ENCODE data around the gene SUN1. TPM values are rescaled to one million over a fixed set of nuclear protein-coding genes. Genes with fewer than 3 reads are reported as not detected.

The SUN1 gene
- total RNA-seq, 2 experiments from 2014 or later: 83.4 to 105 TPM

DNA sequence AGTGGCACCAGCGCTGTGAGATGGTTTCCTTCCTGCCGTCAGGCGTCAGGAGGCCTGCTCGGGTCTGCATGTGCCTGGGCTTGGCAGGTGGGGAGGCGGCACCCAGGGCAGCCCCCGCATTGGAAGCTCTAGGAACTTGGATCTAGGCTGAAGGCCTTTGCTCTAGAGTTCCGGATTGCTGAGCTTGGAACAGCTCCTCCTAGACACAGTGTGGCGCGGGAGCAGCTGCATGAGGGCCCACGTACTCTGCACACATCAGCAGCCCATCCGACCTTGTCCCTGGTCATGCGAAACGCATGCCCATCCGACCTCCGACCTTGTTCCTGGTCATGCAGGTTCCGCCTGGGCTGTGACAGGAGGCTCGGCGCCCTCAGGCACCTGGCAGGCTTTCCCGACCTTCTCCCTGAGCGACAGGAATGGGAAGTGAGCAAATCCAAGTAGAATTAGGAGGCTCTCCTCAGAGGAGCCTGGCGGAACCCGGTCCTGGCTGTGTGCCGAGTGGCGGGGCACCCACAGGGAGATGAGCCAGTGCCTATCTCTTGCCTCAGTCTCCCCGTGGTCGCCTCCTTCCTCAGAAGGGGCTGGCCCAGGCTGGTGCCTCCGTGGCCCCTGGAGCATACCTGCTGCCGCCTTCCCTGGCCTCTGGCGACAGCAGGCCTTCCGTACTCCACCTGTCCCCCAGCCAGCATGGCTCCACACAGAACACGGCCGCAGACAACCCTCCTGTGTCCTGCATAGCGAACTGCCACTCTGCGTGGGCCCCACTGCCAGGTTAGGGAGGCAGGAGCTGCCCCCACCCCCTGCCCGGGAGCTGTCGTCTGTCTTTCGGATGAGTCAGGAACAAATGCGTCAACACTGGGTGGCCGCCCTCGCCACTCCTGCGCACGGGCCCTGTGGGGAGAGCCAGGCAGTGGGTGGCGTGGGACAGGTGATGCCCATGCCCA is 56.1 kb downstream of the SUN1 start:
- H3K79me2 ChIP-seq (ENCODE audit: insufficient read depth, low read depth, low read length): peaks cover 22% of the 10 kb centered on the region; the same call in 1 of the 2 replicates
- POLR2A ChIA-PET: no interaction called here
- H3K27ac ChIP-seq (ENCODE audit: low read depth, low read length, poor library complexity, severe bottlenecking): no peak overlapping the region
- no peak overlapping the region for H3K4me2 ChIP-seq (ENCODE audit: low read length)
- no peaks in the 10 kb centered on the region for H4K20me1 ChIP-seq (ENCODE audit: insufficient read depth, low read length)
- H3K9me3 ChIP-seq (ENCODE audit: low read length): no peaks in the 10 kb centered on the region
- CTCF ChIA-PET (ENCODE audit: unreplicated experiment): no interaction called here
- TF ChIP-seq EZH2phosphoT487 (IDR thresholded peaks at IDR 0.05; ENCODE audit: borderline replicate concordance, low read depth, low read length): no peak
- TF ChIP-seq, protein P1, sequence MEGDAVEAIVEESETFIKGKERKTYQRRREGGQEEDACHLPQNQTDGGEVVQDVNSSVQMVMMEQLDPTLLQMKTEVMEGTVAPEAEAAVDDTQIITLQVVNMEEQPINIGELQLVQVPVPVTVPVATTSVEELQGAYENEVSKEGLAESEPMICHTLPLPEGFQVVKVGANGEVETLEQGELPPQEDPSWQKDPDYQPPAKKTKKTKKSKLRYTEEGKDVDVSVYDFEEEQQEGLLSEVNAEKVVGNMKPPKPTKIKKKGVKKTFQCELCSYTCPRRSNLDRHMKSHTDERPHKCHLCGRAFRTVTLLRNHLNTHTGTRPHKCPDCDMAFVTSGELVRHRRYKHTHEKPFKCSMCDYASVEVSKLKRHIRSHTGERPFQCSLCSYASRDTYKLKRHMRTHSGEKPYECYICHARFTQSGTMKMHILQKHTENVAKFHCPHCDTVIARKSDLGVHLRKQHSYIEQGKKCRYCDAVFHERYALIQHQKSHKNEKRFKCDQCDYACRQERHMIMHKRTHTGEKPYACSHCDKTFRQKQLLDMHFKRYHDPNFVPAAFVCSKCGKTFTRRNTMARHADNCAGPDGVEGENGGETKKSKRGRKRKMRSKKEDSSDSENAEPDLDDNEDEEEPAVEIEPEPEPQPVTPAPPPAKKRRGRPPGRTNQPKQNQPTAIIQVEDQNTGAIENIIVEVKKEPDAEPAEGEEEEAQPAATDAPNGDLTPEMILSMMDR (conservative IDR thresholded peaks at IDR 0.05; ENCODE audit: low read length): no peak
- no peak for DNase-seq (ENCODE audit: low spot score)
- no peaks in the 10 kb centered on the region for H3K4me1 ChIP-seq (ENCODE audit: insufficient read depth, low read length, poor library complexity, severe bottlenecking)
- intact Hi-C loops (cut with micrococcal nuclease; ENCODE audit: unreplicated experiment): no loop called here
- H3K4me3 ChIP-seq (ENCODE audit: low read depth, low read length, poor library complexity, severe bottlenecking): no peak overlapping the region
- H3K36me3 ChIP-seq (ENCODE audit: insufficient read depth, low read length): peaks cover 66% of the 10 kb centered on the region
- BruUV-seq (replicated peaks): no TSS peak
- no peaks in the 10 kb centered on the region for H3K9me2 ChIP-seq (ENCODE audit: insufficient read depth, low read length)
- no peak overlapping the region for H2AFZ ChIP-seq (ENCODE audit: low read length)

- no peak for DNase-seq (ENCODE audit: low spot score)
- no peak overlapping the region for H3K27ac ChIP-seq (ENCODE audit: low read depth, low read length, poor library complexity, severe bottlenecking)
- intact Hi-C loops (cut with micrococcal nuclease; ENCODE audit: unreplicated experiment): no loop called here
- peaks cover 15% of the 10 kb centered on the region; the same call in 1 of the 2 replicates for H3K79me2 ChIP-seq (ENCODE audit: insufficient read depth, low read depth, low read length)
- TF ChIP-seq, protein P1 (conservative IDR thresholded peaks at IDR 0.05; ENCODE audit: low read length): no peak
- no peak for TF ChIP-seq EZH2phosphoT487 (IDR thresholded peaks at IDR 0.05; ENCODE audit: borderline replicate concordance, low read depth, low read length)
- H3K9me3 ChIP-seq (ENCODE audit: low read length): no peaks in the 10 kb centered on the region
- H3K4me3 ChIP-seq (ENCODE audit: low read depth, low read length, poor library complexity, severe bottlenecking): no peak overlapping the region
- no peaks in the 10 kb centered on the region for H3K4me1 ChIP-seq (ENCODE audit: insufficient read depth, low read length, poor library complexity, severe bottlenecking)
- peaks cover 73% of the 10 kb centered on the region for H3K36me3 ChIP-seq (ENCODE audit: insufficient read depth, low read length)
- H2AFZ ChIP-seq (ENCODE audit: low read length): no peak overlapping the region
- CTCF ChIA-PET (ENCODE audit: unreplicated experiment): no interaction called here
- BruUV-seq (replicated peaks): no TSS peak
- H3K9me2 ChIP-seq (ENCODE audit: insufficient read depth, low read length): no peaks in the 10 kb centered on the region
- no peak overlapping the region for H3K4me2 ChIP-seq (ENCODE audit: low read length)
- POLR2A ChIA-PET: no interaction called here
- H4K20me1 ChIP-seq (ENCODE audit: insufficient read depth, low read length): no peaks in the 10 kb centered on the region
Observed at GRCh38 chr7:889025-889390, 56.7 kb downstream of the SUN1 start.

GRCh38 chr7:889391-889790 is 57.1 kb downstream of the SUN1 start:
- Histone ChIP-seq H3K27ac (ENCODE audit: low read depth, low read length, poor library complexity, severe bottlenecking) (no peak overlapping the region), H3K9me2 (ENCODE audit: insufficient read depth, low read length) (no peaks in the 10 kb centered on the region), H4K20me1 (ENCODE audit: insufficient read depth, low read length) (no peaks in the 10 kb centered on the region), H3K4me1 (ENCODE audit: insufficient read depth, low read length, poor library complexity, severe bottlenecking) (no peaks in the 10 kb centered on the region), H3K79me2 (ENCODE audit: insufficient read depth, low read depth, low read length) (peaks cover 14% of the 10 kb centered on the region; the same call in 1 of the 2 replicates), H3K4me3 (ENCODE audit: low read depth, low read length, poor library complexity, severe bottlenecking) (no peak overlapping the region), H2AFZ (ENCODE audit: low read length) (no peak overlapping the region), H3K36me3 (ENCODE audit: insufficient read depth, low read length) (peaks cover 76% of the 10 kb centered on the region), H3K9me3 (ENCODE audit: low read length) (no peaks in the 10 kb centered on the region), H3K4me2 (ENCODE audit: low read length) (no peak overlapping the region)
- intact Hi-C loops (cut with micrococcal nuclease; ENCODE audit: unreplicated experiment): no loop called here
- POLR2A ChIA-PET: no interaction called here
- CTCF ChIA-PET (ENCODE audit: unreplicated experiment): no interaction called here
- no peak for DNase-seq (ENCODE audit: low spot score)
- no TSS peak for BruUV-seq (replicated peaks)
- no peak for TF ChIP-seq EZH2phosphoT487 (IDR thresholded peaks at IDR 0.05; ENCODE audit: borderline replicate concordance, low read depth, low read length)
- TF ChIP-seq, protein P1 (conservative IDR thresholded peaks at IDR 0.05; ENCODE audit: low read length): no peak
